GM12865 (cell line): Measurements from ENCODE around the gene VPS9D1.

Experiments
- DNase-seq: peaks from one replicate; pipeline ENCODE4 v3.0.0; 2010; ENCODE audit warnings: low read depth
- H3K4me3 ChIP-seq: 2 replicates; pipeline ENCODE4 v1.5.1; 2011; ENCODE audit warnings: mild to moderate bottlenecking, low read depth, low read length, control low read depth
- TF ChIP-seq, protein P1 (sequence below): IDR thresholded peaks from 2 replicates; pipeline ENCODE4 v1.5.1; 2011; ENCODE audit warnings: low read length, control low read depth, low read depth, inconsistent platforms; ENCODE audit not compliant: insufficient read depth; ENCODE audit errors: missing control alignments

VPS9D1 gene

DNA sequence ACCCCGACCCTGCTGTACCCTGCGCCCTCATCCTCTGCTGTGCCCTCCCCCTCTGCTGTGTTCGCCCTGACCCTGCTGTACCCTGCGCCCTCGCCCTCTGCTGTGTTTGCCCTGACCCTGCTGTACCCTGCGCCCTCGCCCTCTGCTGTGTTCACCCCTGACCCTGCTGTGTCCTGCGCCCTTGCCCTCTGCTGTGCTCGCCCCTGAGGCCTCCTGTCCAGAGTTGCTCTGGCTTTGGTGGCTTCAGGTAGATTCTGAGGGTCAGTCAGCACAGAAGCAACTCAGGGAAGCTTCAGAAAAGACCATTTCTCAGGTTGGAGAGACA is 12.2 kb upstream of the VPS9D1 start:
- DNase-seq, result no peak
- TF ChIP-seq, protein P1, sequence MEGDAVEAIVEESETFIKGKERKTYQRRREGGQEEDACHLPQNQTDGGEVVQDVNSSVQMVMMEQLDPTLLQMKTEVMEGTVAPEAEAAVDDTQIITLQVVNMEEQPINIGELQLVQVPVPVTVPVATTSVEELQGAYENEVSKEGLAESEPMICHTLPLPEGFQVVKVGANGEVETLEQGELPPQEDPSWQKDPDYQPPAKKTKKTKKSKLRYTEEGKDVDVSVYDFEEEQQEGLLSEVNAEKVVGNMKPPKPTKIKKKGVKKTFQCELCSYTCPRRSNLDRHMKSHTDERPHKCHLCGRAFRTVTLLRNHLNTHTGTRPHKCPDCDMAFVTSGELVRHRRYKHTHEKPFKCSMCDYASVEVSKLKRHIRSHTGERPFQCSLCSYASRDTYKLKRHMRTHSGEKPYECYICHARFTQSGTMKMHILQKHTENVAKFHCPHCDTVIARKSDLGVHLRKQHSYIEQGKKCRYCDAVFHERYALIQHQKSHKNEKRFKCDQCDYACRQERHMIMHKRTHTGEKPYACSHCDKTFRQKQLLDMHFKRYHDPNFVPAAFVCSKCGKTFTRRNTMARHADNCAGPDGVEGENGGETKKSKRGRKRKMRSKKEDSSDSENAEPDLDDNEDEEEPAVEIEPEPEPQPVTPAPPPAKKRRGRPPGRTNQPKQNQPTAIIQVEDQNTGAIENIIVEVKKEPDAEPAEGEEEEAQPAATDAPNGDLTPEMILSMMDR, result no peak
- no peak overlapping the region for H3K4me3 ChIP-seq

DNA sequence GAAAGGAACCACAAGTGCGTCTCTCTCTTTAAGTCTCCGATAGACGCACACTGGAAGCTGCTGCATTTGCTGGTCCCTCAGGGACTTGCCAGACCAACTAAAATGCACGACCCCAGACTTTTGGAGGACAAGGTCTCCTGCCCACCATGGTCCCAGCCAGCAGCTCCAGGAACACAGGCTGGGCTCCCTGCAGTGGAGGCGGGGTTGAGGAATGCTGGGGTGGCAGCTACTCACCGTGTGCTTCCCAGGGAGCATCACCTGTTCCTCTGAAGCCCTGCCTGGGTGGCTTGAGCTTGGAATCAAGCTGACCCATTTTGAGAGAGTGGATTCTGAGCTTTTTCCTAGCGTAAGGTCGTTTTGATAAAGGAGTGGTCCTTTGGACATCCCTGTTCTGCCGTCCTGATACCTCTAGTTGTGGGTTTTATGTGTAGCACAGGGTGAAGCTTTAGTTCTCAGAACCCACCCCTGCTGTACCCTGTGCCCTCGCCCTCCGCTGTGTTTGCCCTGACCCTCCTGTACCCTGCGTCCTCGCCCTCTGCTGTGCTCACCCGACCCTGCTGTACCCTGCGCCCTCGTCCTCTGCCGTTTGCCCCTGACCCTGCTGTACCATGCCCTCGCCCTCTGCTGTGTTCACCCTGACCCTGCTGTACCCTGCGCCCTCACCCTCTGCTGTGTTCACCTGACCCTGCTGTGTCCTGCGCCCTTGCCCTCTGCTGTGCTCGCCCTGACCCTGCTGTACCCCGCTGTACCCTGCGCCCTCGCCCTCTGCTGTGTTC is 11.6 kb upstream of the VPS9D1 start:
- no peak overlapping the region for H3K4me3 ChIP-seq
- TF ChIP-seq, protein P1, result no peak
- no peak for DNase-seq

DNA sequence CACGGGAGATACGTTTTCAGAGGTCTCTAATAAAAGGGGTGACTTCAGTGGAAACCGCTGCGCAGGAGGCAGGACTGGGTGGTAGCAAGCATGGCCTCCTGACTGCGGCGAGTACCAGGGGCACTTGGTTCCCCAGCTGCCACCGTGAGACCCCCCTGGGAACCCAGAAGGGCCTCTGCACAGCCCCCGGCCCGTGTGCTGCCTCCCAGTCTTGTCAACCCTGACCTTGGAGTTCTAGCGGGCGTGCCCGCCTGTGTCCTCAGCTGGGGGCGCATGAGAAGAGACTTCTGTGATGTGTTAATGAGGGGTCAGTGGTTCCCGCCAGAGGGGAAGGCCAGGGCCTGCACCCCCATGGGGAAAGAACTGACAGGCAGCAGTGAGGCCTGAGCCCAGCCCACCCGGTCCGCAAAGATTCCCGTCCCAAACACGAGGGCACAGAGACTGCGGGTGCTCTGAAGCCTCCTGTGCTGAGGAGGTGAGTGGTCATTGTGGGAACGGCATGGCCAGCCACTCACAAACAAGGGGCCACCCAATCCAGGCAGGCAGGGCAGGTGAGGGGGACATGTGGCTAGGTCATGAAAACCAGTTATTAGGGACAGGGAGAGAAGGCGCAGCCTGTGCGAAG is 10.0 kb upstream of the VPS9D1 start:
- TF ChIP-seq, protein P1, result no peak
- no peak for DNase-seq
- H3K4me3 ChIP-seq, result no peak overlapping the region

DNA sequence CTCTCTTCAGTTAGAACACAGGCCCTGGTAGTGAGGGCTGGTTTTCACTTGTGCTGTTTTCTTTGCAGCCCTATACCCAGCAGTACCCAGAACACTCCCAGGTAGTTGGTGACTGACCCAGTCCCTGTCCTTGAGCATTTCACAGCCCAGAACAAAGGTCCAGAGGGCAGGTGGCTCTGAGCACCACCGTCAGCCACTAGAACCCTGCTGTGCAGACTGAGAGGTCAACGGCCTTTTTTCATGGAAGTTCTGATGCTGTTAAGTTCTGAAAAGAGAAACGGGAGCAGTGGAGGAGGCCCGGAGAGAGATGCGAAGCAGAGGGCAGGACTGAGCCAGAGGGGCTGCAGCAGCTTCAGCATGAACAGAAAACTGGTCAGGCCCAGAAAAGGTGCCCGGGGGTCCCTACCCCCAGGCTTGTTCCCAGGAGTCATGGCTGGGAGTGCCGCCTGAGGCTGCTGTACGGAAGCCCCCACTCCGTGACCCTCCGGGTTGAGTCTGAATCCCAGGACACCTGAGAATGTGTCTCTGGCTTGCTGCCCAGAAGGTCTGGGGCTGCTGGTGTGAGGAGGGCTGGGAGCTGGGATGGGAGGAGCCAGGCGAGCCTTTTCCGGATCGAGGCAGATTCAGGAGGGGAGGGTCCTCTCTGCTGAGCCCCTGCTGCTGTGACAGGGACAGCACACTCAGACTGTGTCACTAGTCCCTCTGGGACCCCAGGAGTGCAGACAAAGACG is 9.3 kb upstream of the VPS9D1 start:
- DNase-seq, result no peak
- TF ChIP-seq, protein P1, result no peak
- no peak overlapping the region for H3K4me3 ChIP-seq

DNA sequence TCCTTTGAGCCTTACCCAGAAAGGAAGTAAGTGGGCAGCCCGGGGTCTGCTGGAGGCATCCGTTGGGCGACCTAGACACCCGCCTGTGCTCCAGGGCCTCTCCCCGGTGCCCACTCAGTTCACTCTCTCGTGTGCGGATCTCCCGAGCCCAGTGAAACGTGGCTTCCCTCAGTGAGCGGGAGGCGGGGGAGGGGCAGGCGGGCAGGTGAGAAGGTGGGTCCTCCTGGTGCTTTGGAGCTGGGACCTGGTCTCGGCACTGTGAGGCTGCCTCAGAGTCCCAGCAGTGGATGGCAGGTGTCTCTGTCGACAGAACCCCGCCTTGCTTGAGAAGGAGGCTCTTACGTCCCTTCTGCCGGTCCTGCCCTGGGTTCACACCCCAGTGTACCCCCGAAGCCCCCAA is 8.6 kb upstream of the VPS9D1 start:
- no peak overlapping the region for H3K4me3 ChIP-seq
- DNase-seq, result no peak
- TF ChIP-seq, protein P1, result no peak

DNA sequence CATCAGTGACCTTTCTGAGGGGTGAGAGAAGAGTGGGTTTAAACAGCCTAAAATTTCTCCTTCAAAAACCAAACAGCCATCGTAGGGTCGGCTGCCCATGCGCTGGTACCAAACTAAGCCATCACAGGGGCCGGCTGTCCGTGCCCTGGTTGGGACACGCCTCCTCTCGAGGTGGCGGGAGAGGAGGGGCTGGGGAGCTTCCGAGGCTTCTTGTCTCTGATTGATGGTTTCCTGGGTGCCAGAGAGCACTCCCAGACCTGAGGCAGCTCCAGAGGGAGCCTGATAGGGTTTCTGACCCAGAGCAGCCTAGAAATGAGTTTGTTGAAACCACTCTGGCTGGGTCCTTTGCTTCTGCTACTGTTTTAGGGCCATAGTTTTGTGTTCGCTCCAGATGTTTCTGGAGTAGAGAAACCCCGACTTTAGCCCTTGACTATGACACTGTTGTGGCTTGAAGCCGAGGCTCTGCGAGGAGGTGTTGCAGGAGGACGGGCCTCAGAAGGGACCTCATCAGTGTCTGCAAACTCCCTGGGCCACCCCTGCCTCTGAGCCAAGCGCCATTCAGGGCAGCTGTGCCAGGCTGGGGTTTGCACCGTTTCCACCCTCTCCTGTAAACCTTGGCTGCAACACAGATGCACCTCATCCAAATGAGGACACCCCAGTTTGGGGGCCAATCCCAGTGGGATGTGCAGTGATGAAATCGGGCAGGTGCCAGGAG is 6.9 kb upstream of the VPS9D1 start:
- DNase-seq, result no peak
- TF ChIP-seq, protein P1, result no peak
- no peak overlapping the region for H3K4me3 ChIP-seq
